ENCODE results near the gene ESR1. TPM values are rescaled to one million over a fixed set of nuclear protein-coding genes. Genes with fewer than 3 reads are reported as not detected.

Gene ESR1
- total and polyA plus RNA-seq, 11 donors = 0.15 to 3.5 (median 0.93) TPM

DNA sequence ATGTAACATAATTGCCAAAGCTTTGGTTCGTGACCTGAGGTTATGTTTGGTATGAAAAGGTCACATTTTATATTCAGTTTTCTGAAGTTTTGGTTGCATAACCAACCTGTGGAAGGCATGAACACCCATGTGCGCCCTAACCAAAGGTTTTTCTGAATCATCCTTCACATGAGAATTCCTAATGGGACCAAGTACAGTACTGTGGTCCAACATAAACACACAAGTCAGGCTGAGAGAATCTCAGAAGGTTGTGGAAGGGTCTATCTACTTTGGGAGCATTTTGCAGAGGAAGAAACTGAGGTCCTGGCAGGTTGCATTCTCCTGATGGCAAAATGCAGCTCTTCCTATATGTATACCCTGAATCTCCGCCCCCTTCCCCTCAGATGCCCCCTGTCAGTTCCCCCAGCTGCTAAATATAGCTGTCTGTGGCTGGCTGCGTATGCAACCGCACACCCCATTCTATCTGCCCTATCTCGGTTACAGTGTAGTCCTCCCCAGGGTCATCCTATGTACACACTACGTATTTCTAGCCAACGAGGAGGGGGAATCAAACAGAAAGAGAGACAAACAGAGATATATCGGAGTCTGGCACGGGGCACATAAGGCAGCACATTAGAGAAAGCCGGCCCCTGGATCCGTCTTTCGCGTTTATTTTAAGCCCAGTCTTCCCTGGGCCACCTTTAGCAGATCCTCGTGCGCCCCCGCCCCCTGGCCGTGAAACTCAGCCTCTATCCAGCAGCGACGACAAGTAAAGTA, 547 bp upstream of the ESR1 start:
- peak; percentile 37 to 62 (median 52) for ATAC-seq
- 9 to 15% (median 10%) methylated on average over 19 to 20 of the region's 20 CpGs for WGBS, 4 donors
- no peak for DNase-seq
- no peaks in the 10 kb centered on the region for H3K9me3 ChIP-seq
- H3K4me3 ChIP-seq = peak overlapping the region; percentile 10 to 56 (median 45)
- intact Hi-C loops (cut with DNase I) = no loop called here
- no peak for TF ChIP-seq POLR2A (IDR thresholded peaks at IDR 0.05)
- TF ChIP-seq, protein P1, sequence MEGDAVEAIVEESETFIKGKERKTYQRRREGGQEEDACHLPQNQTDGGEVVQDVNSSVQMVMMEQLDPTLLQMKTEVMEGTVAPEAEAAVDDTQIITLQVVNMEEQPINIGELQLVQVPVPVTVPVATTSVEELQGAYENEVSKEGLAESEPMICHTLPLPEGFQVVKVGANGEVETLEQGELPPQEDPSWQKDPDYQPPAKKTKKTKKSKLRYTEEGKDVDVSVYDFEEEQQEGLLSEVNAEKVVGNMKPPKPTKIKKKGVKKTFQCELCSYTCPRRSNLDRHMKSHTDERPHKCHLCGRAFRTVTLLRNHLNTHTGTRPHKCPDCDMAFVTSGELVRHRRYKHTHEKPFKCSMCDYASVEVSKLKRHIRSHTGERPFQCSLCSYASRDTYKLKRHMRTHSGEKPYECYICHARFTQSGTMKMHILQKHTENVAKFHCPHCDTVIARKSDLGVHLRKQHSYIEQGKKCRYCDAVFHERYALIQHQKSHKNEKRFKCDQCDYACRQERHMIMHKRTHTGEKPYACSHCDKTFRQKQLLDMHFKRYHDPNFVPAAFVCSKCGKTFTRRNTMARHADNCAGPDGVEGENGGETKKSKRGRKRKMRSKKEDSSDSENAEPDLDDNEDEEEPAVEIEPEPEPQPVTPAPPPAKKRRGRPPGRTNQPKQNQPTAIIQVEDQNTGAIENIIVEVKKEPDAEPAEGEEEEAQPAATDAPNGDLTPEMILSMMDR (IDR thresholded peaks at IDR 0.05) = no peak
- H3K27ac ChIP-seq = no peak overlapping the region
- peaks cover 0 to 37% (median 19%) of the 10 kb centered on the region in 12 donors for H3K4me1 ChIP-seq
- H3K27me3 ChIP-seq = peaks cover 6 to 43% (median 22%) of the 10 kb centered on the region in 9 donors
- no peaks in the 10 kb centered on the region for H3K36me3 ChIP-seq

DNA sequence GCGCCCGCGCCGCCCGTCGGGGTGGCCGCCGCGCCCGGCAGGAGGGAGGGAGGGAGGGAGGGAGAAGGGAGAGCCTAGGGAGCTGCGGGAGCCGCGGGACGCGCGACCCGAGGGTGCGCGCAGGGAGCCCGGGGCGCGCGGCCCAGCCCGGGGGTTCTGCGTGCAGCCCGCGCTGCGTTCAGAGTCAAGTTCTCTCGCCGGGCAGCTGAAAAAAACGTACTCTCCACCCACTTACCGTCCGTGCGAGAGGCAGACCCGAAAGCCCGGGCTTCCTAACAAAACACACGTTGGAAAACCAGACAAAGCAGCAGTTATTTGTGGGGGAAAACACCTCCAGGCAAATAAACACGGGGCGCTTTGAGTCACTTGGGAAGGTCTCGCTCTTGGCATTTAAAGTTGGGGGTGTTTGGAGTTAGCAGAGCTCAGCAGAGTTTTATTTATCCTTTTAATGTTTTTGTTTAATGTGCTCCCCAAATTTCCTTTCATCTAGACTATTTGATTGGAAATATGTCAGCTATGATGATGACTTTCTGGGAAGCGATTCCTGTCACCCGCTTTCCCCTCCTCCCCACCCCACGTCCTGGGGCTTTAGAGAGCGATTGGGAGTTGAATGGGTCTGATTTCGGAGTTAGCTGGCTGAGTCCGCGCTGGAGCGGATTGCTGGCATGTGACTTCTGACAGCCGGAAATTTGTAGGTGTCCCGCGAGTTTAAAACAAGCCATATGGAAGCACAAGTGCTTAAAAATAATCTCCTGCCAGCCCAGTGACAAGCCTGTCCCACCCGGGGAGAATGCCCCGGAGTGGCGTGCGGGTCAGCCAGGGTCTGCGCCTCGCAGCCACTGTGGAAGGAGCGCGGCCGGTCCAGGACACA, 1.1 kb downstream of the ESR1 start:
- peak overlapping the region; percentile 10 to 56 (median 45) for H3K4me3 ChIP-seq
- intact Hi-C loops (cut with DNase I) = no loop called here
- no peaks in the 10 kb centered on the region for H3K36me3 ChIP-seq
- DNase-seq (peak in 1 of 5 donors; percentile 9), ATAC-seq (peak in 2 of 4 donors; percentile 15 to 40)
- H3K27ac ChIP-seq = no peak overlapping the region
- H3K9me3 ChIP-seq = no peaks in the 10 kb centered on the region
- H3K27me3 ChIP-seq = peaks cover 6 to 50% (median 22%) of the 10 kb centered on the region in 9 donors
- 6 to 12% (median 9%) methylated on average over 34 to 60 of the region's 60 CpGs for WGBS, 4 donors
- no peak for TF ChIP-seq POLR2A (IDR thresholded peaks at IDR 0.05)
- TF ChIP-seq, protein P1 (IDR thresholded peaks at IDR 0.05) = no peak
- H3K4me1 ChIP-seq = peaks cover 0 to 37% (median 19%) of the 10 kb centered on the region in 12 donors

DNA sequence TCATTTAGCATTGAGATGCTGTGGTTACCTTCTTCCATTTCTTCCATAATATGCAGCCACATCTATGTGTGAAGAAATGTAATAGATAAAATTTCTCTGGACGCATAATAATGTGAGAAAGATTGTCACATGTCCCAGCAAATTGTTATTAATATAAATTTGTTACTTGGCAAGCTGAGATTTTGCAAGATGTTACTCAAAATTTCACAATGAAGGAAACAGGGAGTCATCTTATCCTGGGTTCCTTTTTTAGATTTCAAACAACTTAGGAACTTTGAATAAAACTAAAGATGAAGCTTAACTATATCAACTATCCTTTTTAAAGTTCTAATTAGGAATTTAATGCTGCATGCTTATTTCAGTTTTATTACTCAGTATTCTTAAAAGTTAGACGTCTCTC, 3.6 kb downstream of the ESR1 start:
- peaks cover 0 to 27% (median 14%) of the 10 kb centered on the region in 12 donors for H3K4me1 ChIP-seq
- H3K4me3 ChIP-seq = no peak overlapping the region
- H3K27ac ChIP-seq = no peak overlapping the region
- H3K9me3 ChIP-seq = no peaks in the 10 kb centered on the region
- H3K27me3 ChIP-seq = peaks cover 6 to 55% (median 22%) of the 10 kb centered on the region in 9 donors
- H3K36me3 ChIP-seq = no peaks in the 10 kb centered on the region
- no peak for TF ChIP-seq POLR2A (IDR thresholded peaks at IDR 0.05)
- TF ChIP-seq, protein P1 (IDR thresholded peaks at IDR 0.05) = no peak
- intact Hi-C loops (cut with DNase I) = no loop called here
- no peak for DNase-seq
- ATAC-seq = no peak
- WGBS, 4 donors = 53 to 76% (median 70%) methylated on average over 2 of the region's 2 CpGs

DNA sequence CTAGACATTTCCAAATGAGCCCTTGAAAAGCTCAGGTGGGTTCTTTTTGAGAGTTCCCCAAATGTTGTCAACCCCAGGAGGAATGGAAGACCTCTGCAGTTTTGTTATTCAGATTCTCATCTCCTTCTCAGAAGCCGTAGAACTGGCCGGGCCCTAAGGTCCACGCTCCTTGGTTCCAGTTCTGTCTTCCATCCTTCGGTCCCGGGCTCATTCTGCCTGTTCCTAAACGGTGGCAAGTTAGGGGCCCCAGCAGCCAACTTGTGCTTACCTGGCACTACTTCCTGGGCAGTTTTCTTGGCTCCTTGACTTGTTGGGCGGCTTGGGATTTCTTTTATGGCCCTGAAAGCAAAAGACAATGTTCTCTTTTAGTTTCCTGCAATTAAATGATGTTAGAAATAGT, 6.4 kb downstream of the ESR1 start:
- H3K27ac ChIP-seq = no peak overlapping the region
- ATAC-seq = no peak
- peaks cover 0 to 5% (median 0%) of the 10 kb centered on the region in 12 donors for H3K4me1 ChIP-seq
- no peak for DNase-seq
- peaks cover 0 to 42% (median 9%) of the 10 kb centered on the region in 9 donors for H3K27me3 ChIP-seq
- H3K36me3 ChIP-seq = no peaks in the 10 kb centered on the region
- no peaks in the 10 kb centered on the region for H3K9me3 ChIP-seq
- no peak overlapping the region for H3K4me3 ChIP-seq
- intact Hi-C loops (cut with DNase I) = no loop called here
- TF ChIP-seq, protein P1 (IDR thresholded peaks at IDR 0.05) = no peak
- no peak for TF ChIP-seq POLR2A (IDR thresholded peaks at IDR 0.05)
- WGBS, 4 donors = 80 to 84% (median 83%) methylated on average over 7 of the region's 7 CpGs
